NCI-H748 (cell line): ENCODE results near the gene IFT88.
"Not testable (repeated sequence)": the region's sequence is repeated elsewhere in the genome, so short reads cannot be mapped to it uniquely, and the experiment has no call there.

Experiments
- DNase-seq: peaks from one replicate; lab custom pipeline; 2025; ENCODE audit not compliant: unreplicated experiment; lab: John Stamatoyannopoulos, UW

IFT88 gene

GRCh38 chr13:20623000-20623399 lies 56.0 kb downstream of the IFT88 start:
- no peak for DNase-seq

DNA sequence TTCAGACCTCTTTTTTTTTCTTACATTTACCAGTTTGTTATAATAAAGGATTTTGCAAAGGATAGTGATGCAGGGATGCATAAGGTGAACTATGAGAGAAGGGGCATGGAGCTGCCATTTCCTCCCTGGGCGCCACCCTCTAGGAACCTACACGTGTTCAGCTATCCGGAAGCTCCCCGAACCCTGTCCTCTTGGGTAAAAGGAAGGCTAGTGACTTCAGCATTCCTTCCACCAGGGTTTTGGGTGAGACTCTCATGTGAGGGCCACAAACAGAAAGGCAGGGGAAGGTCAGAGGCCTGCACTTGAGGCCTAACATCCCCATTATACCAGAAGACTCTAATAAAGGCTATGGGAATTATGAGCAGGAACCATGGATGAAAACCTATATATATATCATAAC lies 57.3 kb downstream of the IFT88 start:
- no peak for DNase-seq

DNA sequence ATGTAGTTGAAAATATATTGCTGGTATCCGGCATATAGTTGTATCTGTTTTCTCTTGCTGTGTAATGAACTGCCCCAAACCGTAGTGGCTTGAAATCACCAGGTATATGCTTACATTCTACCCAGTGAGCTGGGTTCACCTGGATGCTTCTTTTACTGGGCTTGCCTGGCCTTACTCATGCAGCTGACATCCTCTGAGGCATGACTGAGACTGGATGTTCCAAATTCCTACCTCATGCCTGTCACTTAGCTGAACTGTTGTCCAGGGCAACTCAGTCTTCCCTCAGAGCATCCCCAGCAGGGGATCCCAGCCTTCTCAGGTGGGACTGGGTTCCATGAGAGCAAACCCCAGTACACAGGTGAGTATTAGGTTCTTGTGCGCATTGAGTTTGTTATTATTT lies 66.8 kb downstream of the IFT88 start:
- DNase-seq, result no peak

GRCh38 chr13:20636079-20636478 lies 69.1 kb downstream of the IFT88 start:
- DNase-seq, result no peak

GRCh38 chr13:20637811-20638210 lies 70.9 kb downstream of the IFT88 start:
- no peak for DNase-seq

- DNase-seq, result no peak
Observed at GRCh38 chr13:20647758-20648157, 80.8 kb downstream of the IFT88 start.

GRCh38 chr13:20652946-20653345 lies 86.0 kb downstream of the IFT88 start:
- DNase-seq, result no peak

DNA sequence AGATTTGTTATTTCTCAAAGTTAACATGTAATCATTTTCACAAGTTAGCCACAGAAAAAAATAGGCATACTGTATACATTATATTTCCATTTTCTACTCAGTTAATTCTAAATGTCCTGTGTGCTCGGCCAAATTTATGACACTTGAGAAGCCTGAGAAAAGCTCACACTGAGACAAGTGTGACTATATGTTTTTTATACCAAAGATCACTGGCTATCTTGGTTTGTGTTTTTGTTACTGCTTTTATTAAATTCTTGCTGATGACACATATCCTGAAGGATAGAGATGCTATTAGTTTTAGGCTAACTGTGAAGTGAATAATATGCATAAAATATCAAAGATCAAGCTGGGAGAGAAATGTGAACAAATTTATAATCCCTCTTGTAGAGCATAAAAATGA lies 87.2 kb downstream of the IFT88 start:
- DNase-seq, result no peak

DNA sequence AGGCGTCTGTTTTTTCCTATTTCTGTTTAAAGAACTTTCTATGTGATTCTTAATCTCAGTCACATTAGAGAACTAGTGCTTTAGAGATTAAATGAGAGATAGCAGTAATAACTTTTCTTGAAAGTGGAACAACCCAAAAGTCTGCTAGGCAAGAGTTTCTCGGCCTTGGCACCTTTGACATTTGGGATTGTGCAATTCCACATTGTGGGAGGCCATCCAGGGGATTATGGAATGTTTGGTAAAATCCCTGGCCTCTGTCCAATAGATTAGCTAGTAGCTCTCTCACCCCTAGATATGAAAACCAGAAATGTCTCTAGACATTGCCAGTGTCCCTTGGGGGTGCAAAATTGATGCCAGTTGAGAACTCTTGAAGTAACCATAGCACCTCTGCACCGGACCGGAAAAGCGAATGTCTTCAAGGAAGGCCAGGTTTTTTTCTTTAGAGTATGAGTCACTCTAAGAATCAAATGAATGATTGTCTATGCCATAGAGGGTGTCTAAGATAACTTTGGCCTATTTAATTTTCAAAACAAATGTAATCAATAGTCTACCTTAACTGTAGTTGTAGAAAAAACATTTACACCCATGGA lies 91.6 kb downstream of the IFT88 start:
- DNase-seq, result no peak

- DNase-seq, result no peak
Observed at GRCh38 chr13:20664351-20664750, 97.4 kb downstream of the IFT88 start.

- DNase-seq, result no peak
Observed at GRCh38 chr13:20666948-20667347, 100.0 kb downstream of the IFT88 start.

GRCh38 chr13:20667857-20668437 lies 101.0 kb downstream of the IFT88 start:
- DNase-seq, result no peak

- DNase-seq, result no peak
Observed at GRCh38 chr13:20669162-20669561, 102.2 kb downstream of the IFT88 start.

GRCh38 chr13:20671789-20672188 lies 104.8 kb downstream of the IFT88 start:
- no peak for DNase-seq

GRCh38 chr13:20672772-20673171 lies 105.8 kb downstream of the IFT88 start:
- no peak for DNase-seq

GRCh38 chr13:20673715-20674114 lies 106.8 kb downstream of the IFT88 start:
- no peak for DNase-seq

DNA sequence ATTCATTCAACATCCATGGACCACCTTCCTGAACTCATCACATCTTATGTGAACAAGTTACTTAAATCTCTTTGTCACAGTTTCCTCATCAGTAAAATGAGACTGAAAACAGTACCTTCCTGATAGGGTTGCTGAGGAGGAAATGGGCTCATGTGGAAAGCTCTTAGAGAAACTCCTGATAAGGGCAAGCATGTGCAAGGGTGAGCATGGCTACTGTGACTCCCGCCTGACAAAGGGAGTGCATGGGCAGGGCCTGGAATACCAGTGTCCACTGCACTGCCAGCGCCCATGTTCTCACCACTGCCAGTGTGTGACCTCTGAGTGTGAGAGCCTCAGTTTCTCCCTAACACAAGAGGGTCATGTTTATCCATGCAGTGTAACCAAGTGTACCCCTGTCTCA lies 109.3 kb downstream of the IFT88 start:
- no peak for DNase-seq

GRCh38 chr13:20678606-20679005 lies 111.6 kb downstream of the IFT88 start:
- DNase-seq, result not testable (repeated sequence)

- no peak for DNase-seq
Observed at GRCh38 chr13:20679879-20680278, 112.9 kb downstream of the IFT88 start.

DNA sequence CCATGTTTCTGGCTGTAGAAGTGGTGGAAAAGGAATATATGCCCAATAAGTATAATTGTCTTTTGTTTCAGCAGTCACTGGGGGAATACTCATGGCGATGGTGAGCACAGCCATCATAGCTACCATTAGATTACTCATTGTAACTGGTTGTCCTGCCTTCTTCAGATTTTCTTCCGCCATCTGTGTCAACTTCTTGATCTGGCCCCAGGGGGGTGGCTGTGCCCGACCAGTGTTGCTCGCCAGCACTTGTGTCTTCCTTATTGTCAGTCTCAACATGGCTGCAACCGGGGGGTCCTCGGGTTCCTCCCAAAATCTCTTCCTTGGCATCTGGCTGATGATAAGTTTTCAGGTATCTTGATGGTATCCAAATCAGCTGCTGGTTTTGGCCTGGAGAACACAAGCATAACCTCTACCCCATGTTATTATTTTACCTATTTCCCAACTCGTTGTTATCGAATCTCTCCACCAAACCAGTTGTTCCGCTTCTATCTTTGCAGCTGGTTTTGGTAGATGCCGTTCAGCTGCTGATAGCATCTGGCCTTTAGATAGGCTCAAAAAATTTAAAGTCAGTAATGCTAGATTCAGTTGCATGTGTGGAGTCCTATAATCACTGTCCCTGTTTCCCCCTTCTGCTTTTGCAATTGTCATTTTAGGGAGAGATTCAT lies 113.6 kb downstream of the IFT88 start:
- no peak for DNase-seq

- DNase-seq, result not testable (repeated sequence)
Observed at GRCh38 chr13:20681481-20681880, 114.5 kb downstream of the IFT88 start.

DNA sequence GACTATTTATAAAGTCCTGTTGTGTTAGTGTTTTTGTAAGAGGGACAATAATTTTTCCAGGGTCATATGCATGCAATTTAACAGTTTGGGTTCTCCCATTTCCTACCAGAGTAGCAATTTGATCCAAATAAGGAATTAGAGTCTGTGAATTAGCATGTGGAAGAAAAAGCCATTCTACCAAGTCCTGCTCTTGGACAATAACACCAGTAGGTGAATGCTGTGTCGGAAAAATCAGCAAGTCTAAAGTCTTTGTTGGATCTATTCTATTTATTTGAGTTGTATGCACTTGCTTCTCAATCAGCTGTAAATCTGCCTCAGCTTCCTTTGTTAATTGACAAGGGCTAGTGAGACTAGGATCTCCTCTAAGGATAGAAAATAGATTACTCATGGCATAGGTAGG lies 115.1 kb downstream of the IFT88 start:
- DNase-seq, result no peak

- no peak for DNase-seq
Observed at GRCh38 chr13:20684041-20684440, 117.1 kb downstream of the IFT88 start.
